Measurements from ENCODE around the gene TBC1D8.

DNA sequence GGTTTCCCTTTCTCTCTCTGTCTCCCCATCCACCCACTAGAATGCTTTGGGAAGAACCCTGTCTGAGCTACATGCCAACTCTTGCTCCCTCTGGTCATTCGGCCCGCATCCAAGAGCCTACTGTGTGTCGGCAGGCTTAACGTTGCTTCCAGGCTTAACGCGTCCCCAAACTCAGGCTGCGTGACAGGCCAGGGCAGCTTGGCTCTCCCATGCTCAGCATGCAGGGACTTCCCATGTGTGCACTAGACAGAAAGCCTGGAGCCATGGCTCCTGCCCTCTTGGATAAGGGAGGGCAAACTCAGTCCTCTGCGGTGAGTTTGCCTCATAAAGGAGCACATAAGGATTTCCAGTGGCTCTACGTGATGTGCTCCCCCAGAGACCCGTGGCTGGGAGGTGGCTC lies 105.9 kb downstream of the TBC1D8 start:
- TF ChIP-seq, protein P1, sequence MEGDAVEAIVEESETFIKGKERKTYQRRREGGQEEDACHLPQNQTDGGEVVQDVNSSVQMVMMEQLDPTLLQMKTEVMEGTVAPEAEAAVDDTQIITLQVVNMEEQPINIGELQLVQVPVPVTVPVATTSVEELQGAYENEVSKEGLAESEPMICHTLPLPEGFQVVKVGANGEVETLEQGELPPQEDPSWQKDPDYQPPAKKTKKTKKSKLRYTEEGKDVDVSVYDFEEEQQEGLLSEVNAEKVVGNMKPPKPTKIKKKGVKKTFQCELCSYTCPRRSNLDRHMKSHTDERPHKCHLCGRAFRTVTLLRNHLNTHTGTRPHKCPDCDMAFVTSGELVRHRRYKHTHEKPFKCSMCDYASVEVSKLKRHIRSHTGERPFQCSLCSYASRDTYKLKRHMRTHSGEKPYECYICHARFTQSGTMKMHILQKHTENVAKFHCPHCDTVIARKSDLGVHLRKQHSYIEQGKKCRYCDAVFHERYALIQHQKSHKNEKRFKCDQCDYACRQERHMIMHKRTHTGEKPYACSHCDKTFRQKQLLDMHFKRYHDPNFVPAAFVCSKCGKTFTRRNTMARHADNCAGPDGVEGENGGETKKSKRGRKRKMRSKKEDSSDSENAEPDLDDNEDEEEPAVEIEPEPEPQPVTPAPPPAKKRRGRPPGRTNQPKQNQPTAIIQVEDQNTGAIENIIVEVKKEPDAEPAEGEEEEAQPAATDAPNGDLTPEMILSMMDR (IDR thresholded peaks at IDR 0.05) = no peak
- no peak for TF ChIP-seq EZH2 (IDR thresholded peaks at IDR 0.05; ENCODE audit: borderline replicate concordance, insufficient read depth, low read depth, low read length, poor library complexity, severe bottlenecking)

Measured in B cell (primary cell).